ENCODE results near the gene MTX1. TPM values are rescaled to one million over a fixed set of nuclear protein-coding genes. Genes with fewer than 3 reads are reported as not detected.
A peak's percentile ranks its signal among the peaks of the same experiment; 100 is the strongest.

MTX1 gene
- total RNA-seq, 1 donor from 2014 or later: 28.4 TPM

DNA sequence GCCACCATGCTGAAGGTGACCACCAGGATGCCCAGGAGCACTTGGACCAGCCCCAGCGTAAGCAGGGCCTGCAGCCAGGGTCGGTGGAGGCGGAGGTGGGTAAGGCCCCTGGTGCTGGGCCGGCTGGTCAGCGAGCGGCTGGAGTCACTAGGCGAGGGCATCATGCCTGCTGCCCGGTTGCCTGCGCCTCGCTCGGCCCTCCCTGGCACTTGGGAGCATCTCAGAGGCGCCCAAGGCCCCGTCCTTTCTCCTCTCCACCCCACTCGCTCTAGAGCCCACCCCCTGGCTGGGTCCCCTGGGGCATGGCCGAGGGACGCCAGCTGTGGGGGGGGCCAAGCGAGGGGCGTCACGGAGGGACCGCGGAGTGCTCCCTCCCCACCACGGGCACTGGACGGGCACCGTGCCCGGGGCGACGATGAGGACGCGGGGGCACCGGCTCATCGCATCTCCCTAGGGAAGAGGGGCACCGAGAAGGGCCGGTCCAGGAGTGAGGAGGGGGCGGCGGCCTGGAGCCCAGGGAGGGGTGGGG, 46.3 kb downstream of the MTX1 start:
- peak; percentile 68 for DNase-seq
- Histone ChIP-seq H3K27ac (peak overlapping the region; percentile 95), H3K36me3 (peaks cover 27% of the 10 kb centered on the region), H3K27me3 (no peaks in the 10 kb centered on the region), H3K4me1 (peaks cover 26% of the 10 kb centered on the region), H3K4me3 (peak overlapping the region; percentile 86), H3K9me3 (no peaks in the 10 kb centered on the region)
- intact Hi-C loops (cut with DNase I): loop anchor here (10.0 kb wide), 1 partner anchor 70 kb away; the partner anchor contains the start of gene RUSC1
- TF ChIP-seq, protein P1, sequence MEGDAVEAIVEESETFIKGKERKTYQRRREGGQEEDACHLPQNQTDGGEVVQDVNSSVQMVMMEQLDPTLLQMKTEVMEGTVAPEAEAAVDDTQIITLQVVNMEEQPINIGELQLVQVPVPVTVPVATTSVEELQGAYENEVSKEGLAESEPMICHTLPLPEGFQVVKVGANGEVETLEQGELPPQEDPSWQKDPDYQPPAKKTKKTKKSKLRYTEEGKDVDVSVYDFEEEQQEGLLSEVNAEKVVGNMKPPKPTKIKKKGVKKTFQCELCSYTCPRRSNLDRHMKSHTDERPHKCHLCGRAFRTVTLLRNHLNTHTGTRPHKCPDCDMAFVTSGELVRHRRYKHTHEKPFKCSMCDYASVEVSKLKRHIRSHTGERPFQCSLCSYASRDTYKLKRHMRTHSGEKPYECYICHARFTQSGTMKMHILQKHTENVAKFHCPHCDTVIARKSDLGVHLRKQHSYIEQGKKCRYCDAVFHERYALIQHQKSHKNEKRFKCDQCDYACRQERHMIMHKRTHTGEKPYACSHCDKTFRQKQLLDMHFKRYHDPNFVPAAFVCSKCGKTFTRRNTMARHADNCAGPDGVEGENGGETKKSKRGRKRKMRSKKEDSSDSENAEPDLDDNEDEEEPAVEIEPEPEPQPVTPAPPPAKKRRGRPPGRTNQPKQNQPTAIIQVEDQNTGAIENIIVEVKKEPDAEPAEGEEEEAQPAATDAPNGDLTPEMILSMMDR (IDR thresholded peaks at IDR 0.05): no peak
- peak; percentile 1 for ATAC-seq

GRCh38 chr1:155255243-155256007, 46.9 kb downstream of the MTX1 start, which contains the start of gene ENTREP3:
Gene ENTREP3 (minus strand): TSS chr1:155255483. CDS start chr1:155254877, 606 bp downstream.
- TF ChIP-seq, protein P1 (IDR thresholded peaks at IDR 0.05): no peak

GRCh38 chr1:155256058-155256852, 47.8 kb downstream of the MTX1 start:
- Histone ChIP-seq H3K27ac (peak overlapping the region; percentile 95), H3K27me3 (no peaks in the 10 kb centered on the region), H3K4me3 (peak overlapping the region; percentile 86), H3K9me3 (no peaks in the 10 kb centered on the region), H3K4me1 (peaks cover 26% of the 10 kb centered on the region), H3K36me3 (peaks cover 36% of the 10 kb centered on the region)
- TF ChIP-seq, protein P1 (IDR thresholded peaks at IDR 0.05): no peak
- DNase-seq (no peak), ATAC-seq (peak; percentile 0)
- intact Hi-C loops (cut with DNase I): loop anchor here (10.0 kb wide), 1 partner anchor 69 kb away; the partner anchor contains the start of gene RUSC1

More at GRCh38 chr1:155255243-155256007, 46.9 kb downstream of the MTX1 start, which contains the start of gene ENTREP3:
- peaks cover 34% of the 10 kb centered on the region for H3K36me3 ChIP-seq
- H3K9me3 ChIP-seq: no peaks in the 10 kb centered on the region
- intact Hi-C loops (cut with DNase I): loop anchor here (10.0 kb wide), 1 partner anchor 69 kb away; the partner anchor contains the start of gene RUSC1
- peaks cover 23% of the 10 kb centered on the region for H3K4me1 ChIP-seq
- H3K27me3 ChIP-seq: no peaks in the 10 kb centered on the region
- ATAC-seq (peak; percentile 90), DNase-seq (peak; percentile 94)
- H3K27ac ChIP-seq: peak within 1 kb of the TSS; percentile 95
- H3K4me3 ChIP-seq: peak within 1 kb of the TSS; percentile 86

DNA sequence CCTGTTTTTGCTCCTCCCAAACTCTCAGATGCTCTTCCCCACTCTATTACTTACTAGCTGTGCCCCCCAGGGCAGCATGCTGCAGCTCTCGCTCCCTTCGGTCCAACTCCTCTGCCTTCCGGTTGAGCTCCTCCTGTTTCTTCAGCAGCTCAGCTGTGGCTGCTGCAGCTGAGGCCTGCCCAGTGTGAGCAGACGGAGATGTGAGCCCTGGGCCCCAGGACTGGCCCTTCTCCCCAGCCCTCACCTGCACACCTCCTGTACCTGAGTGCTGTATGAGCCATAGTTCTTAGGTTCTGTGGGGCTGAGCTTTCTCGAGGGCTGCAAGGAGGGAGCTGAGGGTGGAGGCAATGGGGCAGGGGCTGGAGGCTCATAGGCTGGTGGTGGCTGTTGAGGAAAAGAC, 51.8 kb downstream of the MTX1 start:
- Histone ChIP-seq H3K9me3 (no peaks in the 10 kb centered on the region), H3K36me3 (peaks cover 62% of the 10 kb centered on the region), H3K4me3 (no peak overlapping the region), H3K27ac (no peak overlapping the region), H3K27me3 (no peaks in the 10 kb centered on the region), H3K4me1 (peaks cover 22% of the 10 kb centered on the region)
- no peak for ATAC-seq
- intact Hi-C loops (cut with DNase I): no loop called here
- TF ChIP-seq, protein P1 (IDR thresholded peaks at IDR 0.05): no peak
- no peak for DNase-seq

DNA sequence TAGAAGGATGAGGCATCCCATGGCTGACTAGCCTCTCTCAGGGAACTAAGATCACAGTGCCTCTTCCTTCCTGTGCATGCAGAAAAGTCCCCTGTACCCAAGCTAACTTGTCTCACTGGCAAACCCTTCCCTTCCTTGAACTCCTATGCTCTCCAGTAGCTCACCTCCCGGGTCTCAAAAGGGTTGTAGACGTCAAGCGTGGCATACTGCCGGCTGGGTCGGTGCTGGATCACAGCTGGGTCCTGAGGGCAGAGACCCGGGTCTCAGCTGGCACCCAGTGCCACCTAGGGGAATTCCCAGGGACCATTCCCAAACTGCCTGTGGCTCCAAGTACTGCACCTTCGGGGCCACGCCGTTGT, 53.0 kb downstream of the MTX1 start:
- no peaks in the 10 kb centered on the region for H3K27me3 ChIP-seq
- H3K9me3 ChIP-seq: no peaks in the 10 kb centered on the region
- no peak for DNase-seq
- peak; percentile 1 for ATAC-seq
- H3K27ac ChIP-seq: peak overlapping the region; percentile 89
- peak overlapping the region; percentile 97 for H3K4me3 ChIP-seq
- TF ChIP-seq, protein P1 (IDR thresholded peaks at IDR 0.05): no peak
- H3K36me3 ChIP-seq: peaks cover 74% of the 10 kb centered on the region
- peaks cover 12% of the 10 kb centered on the region for H3K4me1 ChIP-seq
- intact Hi-C loops (cut with DNase I): no loop called here

Data from upper lobe of right lung (tissue), 1 donor.